Activated naive CD4-positive, alpha-beta T cell treated with anti-CD3 and anti-CD28 coated beads, Interleukin-2, amount 10 ng/mL, durations not matched to agents 7 days and 5 days (primary cell): Measurements from ENCODE around the gene PLEKHO2.

Experiments
- CTCF ChIA-PET: fragments of 350-600 bp; sonication (Branson Sonifier 250); formaldehyde crosslinking; loops from one replicate; lab custom pipeline; 2021; ENCODE audit warnings: antibody characterized with exemption; lab: Charles Lee
- DNase-seq: peaks from one replicate; pipeline ENCODE4 v3.0.0-alpha.2; 2020
- H3K27ac Mint-ChIP-seq: one replicate; pipeline ENCODE4 v1.8.0; 2021; ENCODE audit warnings: mild to moderate bottlenecking, moderate library complexity, mixed read lengths
- H3K27me3 Mint-ChIP-seq: one replicate; pipeline ENCODE4 v1.8.0; 2021; ENCODE audit warnings: mild to moderate bottlenecking, mixed read lengths
- H3K36me3 Mint-ChIP-seq: one replicate; pipeline ENCODE4 v1.8.0; 2021; ENCODE audit warnings: mixed read lengths
- H3K4me1 Mint-ChIP-seq: one replicate; pipeline ENCODE4 v1.8.0; 2021; ENCODE audit warnings: mixed read lengths
- H3K4me3 Mint-ChIP-seq: one replicate; pipeline ENCODE4 v1.8.0; 2021; ENCODE audit warnings: mild to moderate bottlenecking, moderate library complexity, mixed read lengths
- H3K9me3 Mint-ChIP-seq: one replicate; pipeline ENCODE4 v1.8.0; 2021; ENCODE audit warnings: mixed read lengths

Gene PLEKHO2

DNA sequence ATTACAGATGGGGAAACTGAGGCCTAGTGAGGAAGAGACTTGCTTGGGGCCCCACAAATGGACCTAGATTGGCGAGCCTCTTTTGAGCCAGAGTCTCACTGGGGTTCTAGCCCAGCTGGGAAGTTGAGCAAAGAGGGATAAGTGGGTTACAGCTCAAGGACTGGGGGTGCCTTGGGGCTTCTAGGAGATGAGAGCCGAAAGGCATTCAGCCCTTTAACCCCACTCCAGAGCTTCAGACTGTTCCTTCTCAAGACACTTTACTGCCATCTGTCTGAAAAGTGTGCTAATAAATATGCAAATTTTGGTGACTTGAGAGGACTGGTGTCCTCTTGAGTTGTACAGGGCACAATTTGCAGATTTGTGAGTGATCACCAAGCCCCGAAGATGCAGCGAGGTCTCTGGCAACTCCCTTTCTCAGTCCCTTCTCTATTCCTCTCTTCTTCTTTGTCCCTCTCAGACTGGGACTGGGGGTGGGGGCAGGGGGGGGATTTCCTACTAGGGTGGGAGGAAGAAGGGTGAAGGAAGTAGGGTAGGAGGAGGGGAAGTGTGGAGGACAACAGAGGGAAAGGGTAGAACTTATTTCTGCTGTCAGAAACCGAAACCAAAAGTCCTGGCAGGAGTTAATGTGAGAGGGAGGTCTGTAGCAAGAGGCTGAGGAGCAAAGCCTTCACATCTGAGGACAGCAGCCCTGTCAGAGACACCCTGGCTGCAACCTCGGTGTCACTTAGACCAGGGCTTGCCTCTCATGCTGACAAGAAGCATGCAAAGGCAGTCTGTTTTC is 53.8 kb downstream of the PLEKHO2 start:
- peak; percentile 70 for DNase-seq
- Mint-ChIP-seq H3K4me1 (peaks cover 80% of the 10 kb centered on the region), H3K36me3 (peaks cover 10% of the 10 kb centered on the region), H3K27ac (peak overlapping the region; percentile 100), H3K27me3 (no peaks in the 10 kb centered on the region), H3K9me3 (no peaks in the 10 kb centered on the region), H3K4me3 (peak overlapping the region; percentile 85)
- CTCF ChIA-PET, result interaction anchor here (1.0 to 3.3 kb wide), 12 partner anchors 9 to 159 kb away, joined by 3 to 16 read pairs (median 4); partner anchors contain the start of gene PIF1

DNA sequence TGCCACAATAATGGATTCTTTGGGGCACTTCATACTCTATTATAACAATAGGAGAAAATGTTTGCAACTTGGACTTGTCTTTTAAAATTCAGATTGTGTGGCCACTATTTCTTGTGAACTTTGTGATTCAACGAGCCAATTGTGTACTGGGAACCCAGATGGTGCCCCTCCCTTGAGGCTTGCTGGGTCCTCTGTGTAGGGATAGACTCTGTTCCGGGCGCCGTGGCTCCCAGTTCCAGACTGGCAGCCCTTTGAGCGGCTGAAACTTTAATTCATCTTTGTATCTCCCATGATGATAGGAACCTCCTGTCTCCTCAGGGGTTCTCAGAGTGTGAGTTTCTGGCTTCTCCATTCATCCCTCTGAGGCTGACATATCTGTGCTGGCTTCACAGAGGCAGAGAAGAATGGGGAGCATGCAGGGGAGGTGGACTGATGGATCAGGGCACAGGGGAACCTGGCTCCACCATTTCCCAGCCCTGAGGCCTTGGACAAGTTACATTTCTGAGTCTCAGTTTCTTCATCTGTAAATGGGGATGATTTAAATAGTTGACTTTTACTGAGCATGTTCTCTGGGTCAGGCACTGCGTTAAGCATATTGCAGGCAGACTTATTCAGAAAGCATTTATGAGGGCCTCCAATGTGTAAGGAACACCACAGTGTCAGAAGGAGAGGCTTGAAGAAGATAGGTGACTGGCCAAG is 54.8 kb downstream of the PLEKHO2 start:
- peaks cover 6% of the 10 kb centered on the region for H3K9me3 Mint-ChIP-seq

DNA sequence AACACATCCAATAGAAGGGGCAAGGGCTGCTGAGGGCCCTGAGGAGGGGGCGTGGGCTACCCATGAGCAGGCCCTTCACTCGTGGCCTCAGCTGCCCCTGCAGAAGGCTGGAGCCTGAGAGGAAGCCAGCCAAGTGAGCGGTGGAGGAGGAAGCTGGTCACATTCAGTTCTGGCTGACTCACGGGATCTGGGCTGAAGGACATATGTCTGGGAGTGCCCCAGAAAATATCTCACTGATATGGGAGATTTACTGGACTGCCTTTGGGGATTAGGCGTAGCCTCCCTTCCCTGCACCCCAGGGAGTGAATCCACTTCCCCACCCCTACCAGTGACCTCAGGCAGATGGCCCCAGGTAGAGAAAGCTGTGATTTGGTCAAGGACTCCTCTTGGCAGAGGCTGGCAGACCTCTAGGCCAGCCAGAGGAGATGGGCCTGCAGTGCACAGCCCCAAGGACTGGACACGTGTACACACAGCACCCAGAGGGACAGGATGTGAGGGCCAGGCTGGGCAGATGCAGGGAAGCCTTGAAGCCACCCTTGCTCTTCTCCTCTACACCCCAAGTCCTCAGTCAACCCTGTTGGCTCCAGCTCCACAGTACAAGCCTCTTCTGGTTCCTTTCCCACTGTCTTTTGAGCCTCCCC is 55.8 kb downstream of the PLEKHO2 start:
- Mint-ChIP-seq H3K9me3 (peaks cover 8% of the 10 kb centered on the region), H3K4me3 (no peak overlapping the region), H3K4me1 (peaks cover 75% of the 10 kb centered on the region), H3K27ac (no peak overlapping the region), H3K27me3 (no peaks in the 10 kb centered on the region), H3K36me3 (peaks cover 17% of the 10 kb centered on the region)
- CTCF ChIA-PET, result interaction anchor here (1.0 kb wide), 1 partner anchor 88 kb away, joined by 3 read pairs; no protein-coding TSS in a partner anchor
- no peak for DNase-seq

More for the DNA sequence above, 54.8 kb downstream of the PLEKHO2 start:
- DNase-seq, result no peak
- CTCF ChIA-PET, result interaction anchor here (1.5 kb wide), 1 partner anchor 39 kb away, joined by 5 read pairs; no protein-coding TSS in a partner anchor
- no peaks in the 10 kb centered on the region for H3K27me3 Mint-ChIP-seq
- peaks cover 75% of the 10 kb centered on the region for H3K4me1 Mint-ChIP-seq
- H3K36me3 Mint-ChIP-seq, result peaks cover 17% of the 10 kb centered on the region
- peak overlapping the region; percentile 85 for H3K4me3 Mint-ChIP-seq
- H3K27ac Mint-ChIP-seq, result peak overlapping the region; percentile 100

DNA sequence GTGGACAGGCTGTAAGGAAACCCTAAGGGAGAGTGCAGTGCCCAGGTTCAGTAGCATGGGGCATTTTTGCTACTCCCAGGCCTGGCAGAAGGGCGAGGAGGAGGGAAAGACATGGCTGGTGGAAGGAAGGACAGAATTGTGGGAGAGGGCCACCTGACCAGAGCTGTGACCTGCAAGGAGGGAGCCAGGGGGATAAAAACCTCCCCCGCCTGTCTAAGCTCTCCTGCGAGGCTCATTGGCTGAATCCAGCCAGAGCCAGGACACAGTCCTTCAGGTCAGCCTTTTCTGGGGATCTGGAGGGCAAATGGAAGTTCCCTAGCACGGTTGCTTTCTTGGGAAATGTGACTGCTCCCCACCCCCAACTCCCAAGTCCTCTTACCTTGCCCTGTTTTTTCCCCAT is 56.7 kb downstream of the PLEKHO2 start:
- CTCF ChIA-PET, result interaction anchor here (1.0 kb wide), 1 partner anchor 89 kb away, joined by 3 read pairs; no protein-coding TSS in a partner anchor

DNA sequence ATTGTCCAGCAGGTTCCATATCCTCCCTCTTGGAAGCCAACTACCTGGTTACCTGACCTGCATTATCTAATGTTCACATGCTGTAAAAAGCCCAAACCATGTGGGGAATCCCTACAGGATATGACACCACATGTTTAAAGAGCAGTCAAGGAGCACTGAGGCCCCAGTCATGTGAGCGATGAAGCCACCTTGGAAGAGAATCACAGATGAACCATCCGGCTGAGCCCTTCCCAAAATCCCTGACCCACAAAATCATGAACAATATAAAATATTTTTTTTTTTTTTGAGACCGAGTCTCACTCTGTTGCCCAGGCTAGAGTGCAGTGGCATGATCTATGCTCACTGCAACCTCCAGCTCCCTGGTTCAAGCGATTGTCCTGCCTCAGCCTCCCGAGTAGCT is 59.4 kb downstream of the PLEKHO2 start:
- CTCF ChIA-PET, result interaction anchor here (0.6 to 1.5 kb wide), 3 partner anchors 65 to 204 kb away, joined by 3 to 5 read pairs (median 3); no protein-coding TSS in a partner anchor
- DNase-seq, result no peak
- no peak overlapping the region for H3K4me3 Mint-ChIP-seq
- no peak overlapping the region for H3K27ac Mint-ChIP-seq
- H3K4me1 Mint-ChIP-seq, result peaks cover 70% of the 10 kb centered on the region
- H3K9me3 Mint-ChIP-seq, result peaks cover 8% of the 10 kb centered on the region
- H3K36me3 Mint-ChIP-seq, result peaks cover 22% of the 10 kb centered on the region
- no peaks in the 10 kb centered on the region for H3K27me3 Mint-ChIP-seq

More for the DNA sequence above, 56.7 kb downstream of the PLEKHO2 start:
- H3K27me3 Mint-ChIP-seq, result no peaks in the 10 kb centered on the region
- peaks cover 8% of the 10 kb centered on the region for H3K9me3 Mint-ChIP-seq
- no peak overlapping the region for H3K4me3 Mint-ChIP-seq
- no peak overlapping the region for H3K27ac Mint-ChIP-seq
- H3K36me3 Mint-ChIP-seq, result peaks cover 17% of the 10 kb centered on the region
- peaks cover 75% of the 10 kb centered on the region for H3K4me1 Mint-ChIP-seq
- no peak for DNase-seq

DNA sequence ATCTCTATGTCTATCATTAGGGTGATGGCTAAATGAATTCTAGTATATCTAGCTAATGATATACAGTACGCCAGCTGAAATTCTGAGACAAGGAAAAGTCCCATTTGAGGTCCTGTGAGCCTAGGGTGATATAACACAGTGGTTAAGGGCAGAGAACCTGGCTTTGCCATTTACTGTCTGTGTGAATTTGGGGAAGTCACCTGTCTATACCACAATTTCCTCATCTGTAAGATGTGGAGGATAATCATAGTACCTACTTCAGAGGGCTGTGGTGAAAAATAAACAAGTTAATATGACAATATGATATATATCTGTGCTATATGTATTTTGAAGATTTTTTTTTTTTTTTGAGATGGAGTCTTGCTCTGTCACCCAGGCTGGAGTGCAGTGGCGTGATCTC is 60.2 kb downstream of the PLEKHO2 start:
- Mint-ChIP-seq H3K27ac (peak overlapping the region; percentile 76), H3K36me3 (peaks cover 20% of the 10 kb centered on the region), H3K27me3 (no peaks in the 10 kb centered on the region), H3K4me1 (peaks cover 62% of the 10 kb centered on the region), H3K4me3 (no peak overlapping the region), H3K9me3 (peaks cover 8% of the 10 kb centered on the region)
- DNase-seq, result no peak
- CTCF ChIA-PET, result interaction anchor here (1.0 kb wide), 1 partner anchor 92 kb away, joined by 3 read pairs; no protein-coding TSS in a partner anchor

DNA sequence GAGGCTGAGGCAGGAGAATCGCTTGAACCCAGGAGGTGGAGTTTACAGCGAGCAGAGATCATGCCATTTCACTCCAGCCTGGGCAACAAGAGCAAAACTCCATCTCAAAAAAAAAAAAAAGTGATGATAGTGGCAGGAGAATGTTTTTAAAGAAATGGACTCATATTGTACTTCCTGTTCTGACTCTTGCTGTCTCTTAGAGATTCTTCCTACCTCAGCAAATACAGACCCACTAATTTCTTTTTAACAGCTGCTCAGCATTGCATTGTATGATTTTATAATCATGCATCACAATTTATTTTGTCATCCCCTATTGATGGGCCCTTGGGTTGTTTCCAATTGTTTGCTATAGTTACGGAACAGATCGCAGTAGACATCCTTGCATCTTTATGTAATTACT is 61.1 kb downstream of the PLEKHO2 start:
- DNase-seq, result no peak
- H3K27me3 Mint-ChIP-seq, result no peaks in the 10 kb centered on the region
- H3K9me3 Mint-ChIP-seq, result peaks cover 8% of the 10 kb centered on the region
- CTCF ChIA-PET, result interaction anchor here (0.6 to 2.2 kb wide), 4 partner anchors 11 to 1434 kb away, joined by 3 to 6 read pairs (median 4); no protein-coding TSS in a partner anchor
- no peak overlapping the region for H3K4me3 Mint-ChIP-seq
- peaks cover 53% of the 10 kb centered on the region for H3K4me1 Mint-ChIP-seq
- H3K36me3 Mint-ChIP-seq, result peaks cover 20% of the 10 kb centered on the region
- H3K27ac Mint-ChIP-seq, result peak overlapping the region; percentile 0

DNA sequence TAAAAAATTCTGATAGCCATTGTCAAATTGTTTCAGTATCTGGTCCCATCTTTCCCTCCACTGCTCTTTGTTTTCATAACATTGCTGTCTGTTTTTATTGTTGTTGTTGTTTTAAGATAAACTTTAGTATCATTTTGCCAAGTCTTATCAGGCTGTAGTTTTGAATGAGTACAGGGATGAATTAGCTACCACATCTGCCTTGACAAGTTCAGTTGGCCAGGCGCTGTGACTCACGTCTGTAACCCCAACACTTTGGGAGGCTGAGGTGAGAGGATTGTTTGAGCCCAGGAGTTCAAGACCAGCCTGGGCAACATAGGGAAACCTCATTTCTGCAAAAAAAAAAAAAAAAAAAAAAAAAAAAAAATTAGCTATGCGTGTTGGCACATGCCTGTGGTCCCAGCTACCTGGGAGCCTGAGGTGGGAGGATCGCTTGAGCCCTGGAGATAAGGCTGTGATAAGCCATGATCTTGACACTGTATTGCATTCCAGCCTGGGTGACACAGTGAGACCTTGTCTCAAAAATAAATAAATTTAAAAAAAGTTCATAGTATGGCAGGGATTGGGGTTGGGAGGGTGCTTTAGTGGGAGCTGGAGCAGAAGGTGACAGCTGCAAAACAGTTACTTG is 61.7 kb downstream of the PLEKHO2 start:
- peak overlapping the region; percentile 0 for H3K27ac Mint-ChIP-seq
- H3K4me3 Mint-ChIP-seq, result no peak overlapping the region

DNA sequence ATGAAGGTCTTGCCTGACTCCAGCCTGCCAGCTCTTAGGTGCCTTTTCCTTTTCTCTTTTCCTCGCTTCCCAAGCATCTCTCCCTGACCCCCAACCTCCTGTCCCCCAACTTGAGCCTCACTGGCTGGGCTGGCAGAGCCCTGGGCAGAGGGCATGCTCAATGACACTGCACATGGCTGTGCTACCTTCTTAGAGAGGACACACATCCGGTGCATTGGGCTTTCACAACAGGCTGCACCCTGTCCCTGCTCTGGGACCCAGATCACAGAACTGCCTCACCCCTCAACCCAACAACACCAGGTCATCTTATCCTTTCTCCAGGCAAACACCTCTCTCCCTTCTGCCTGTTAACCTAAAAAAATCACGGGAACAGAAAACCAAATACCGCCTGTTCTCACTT is 62.5 kb downstream of the PLEKHO2 start:
- Mint-ChIP-seq H3K4me1 (peaks cover 47% of the 10 kb centered on the region), H3K27ac (peak overlapping the region; percentile 0), H3K4me3 (no peak overlapping the region), H3K36me3 (peaks cover 15% of the 10 kb centered on the region), H3K9me3 (peaks cover 8% of the 10 kb centered on the region), H3K27me3 (peaks cover 4% of the 10 kb centered on the region)
- DNase-seq, result no peak
- CTCF ChIA-PET, result interaction anchor here (2.2 to 2.5 kb wide), 2 partner anchors 10 to 95 kb away, joined by 6 to 10 read pairs; no protein-coding TSS in a partner anchor

More for the DNA sequence above, 61.7 kb downstream of the PLEKHO2 start:
- Mint-ChIP-seq H3K4me1 (peaks cover 48% of the 10 kb centered on the region), H3K36me3 (peaks cover 17% of the 10 kb centered on the region), H3K27me3 (no peaks in the 10 kb centered on the region), H3K9me3 (peaks cover 8% of the 10 kb centered on the region)
- CTCF ChIA-PET, result interaction anchor here (0.6 to 2.5 kb wide), 6 partner anchors 9 to 1435 kb away, joined by 3 to 10 read pairs (median 4); no protein-coding TSS in a partner anchor
- DNase-seq, result no peak

DNA sequence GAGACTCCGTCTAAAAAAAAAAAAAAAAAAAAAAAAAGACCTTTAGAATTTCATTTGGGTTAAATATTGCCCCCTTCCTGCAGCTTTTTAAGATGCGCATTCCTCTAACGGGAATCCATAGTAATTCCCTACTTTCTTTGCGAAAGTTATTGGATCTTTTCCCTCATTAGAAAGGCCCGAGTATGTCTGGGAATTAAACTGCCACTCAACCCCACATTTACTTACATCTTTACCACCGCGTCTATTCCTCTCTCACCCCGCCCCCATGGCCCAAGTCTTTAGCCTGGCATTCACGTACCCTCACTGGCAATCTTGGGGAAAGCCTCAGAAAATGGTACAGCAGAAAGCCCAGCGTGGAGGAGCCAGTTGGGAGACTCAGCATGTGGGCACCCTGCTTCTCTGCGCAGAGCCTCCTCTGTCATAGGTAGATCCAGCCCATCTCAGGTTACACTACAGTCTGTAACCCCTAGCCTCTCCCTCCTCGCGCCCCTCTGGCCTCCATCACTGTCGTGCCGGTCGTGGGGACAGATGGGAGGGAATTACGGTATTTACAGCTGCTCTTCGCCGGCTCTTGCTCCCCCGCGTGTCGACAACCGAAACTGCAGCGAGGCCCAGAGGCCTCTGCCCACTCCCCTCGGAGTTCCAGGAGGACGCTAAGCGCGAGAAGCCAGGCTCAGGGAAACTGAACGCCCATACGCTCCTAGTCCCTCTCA is 63.6 kb downstream of the PLEKHO2 start:
- Mint-ChIP-seq H3K4me3 (peak overlapping the region; percentile 29), H3K36me3 (peaks cover 12% of the 10 kb centered on the region), H3K4me1 (peaks cover 44% of the 10 kb centered on the region), H3K9me3 (peaks cover 8% of the 10 kb centered on the region), H3K27ac (peak overlapping the region; percentile 20), H3K27me3 (peaks cover 12% of the 10 kb centered on the region)
- peak; percentile 87 for DNase-seq
- CTCF ChIA-PET, result interaction anchor here (0.7 to 3.2 kb wide), 6 partner anchors 11 to 173 kb away, joined by 3 to 16 read pairs (median 7); no protein-coding TSS in a partner anchor

DNA sequence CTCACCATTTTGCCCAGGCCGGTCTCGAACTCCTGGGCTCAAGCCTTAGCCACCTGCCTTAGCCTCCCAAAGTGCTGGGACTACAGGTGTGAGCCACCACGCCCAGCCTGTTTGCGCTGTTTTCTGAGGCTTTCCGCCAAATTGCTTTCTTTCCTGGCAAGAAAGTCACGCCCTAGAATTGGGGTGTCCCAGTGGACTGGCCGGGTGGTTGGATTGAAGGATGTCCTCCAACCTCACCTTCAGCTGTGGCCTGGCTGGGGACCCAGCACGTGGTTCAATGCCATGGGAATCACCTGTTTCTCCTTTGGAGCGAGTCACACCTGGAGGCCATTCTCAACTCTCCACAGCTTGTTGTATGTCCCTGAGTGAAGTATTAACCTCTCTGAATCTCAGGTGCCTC is 64.2 kb downstream of the PLEKHO2 start:
- H3K4me3 Mint-ChIP-seq, result no peak overlapping the region
- no peak overlapping the region for H3K27ac Mint-ChIP-seq

DNA sequence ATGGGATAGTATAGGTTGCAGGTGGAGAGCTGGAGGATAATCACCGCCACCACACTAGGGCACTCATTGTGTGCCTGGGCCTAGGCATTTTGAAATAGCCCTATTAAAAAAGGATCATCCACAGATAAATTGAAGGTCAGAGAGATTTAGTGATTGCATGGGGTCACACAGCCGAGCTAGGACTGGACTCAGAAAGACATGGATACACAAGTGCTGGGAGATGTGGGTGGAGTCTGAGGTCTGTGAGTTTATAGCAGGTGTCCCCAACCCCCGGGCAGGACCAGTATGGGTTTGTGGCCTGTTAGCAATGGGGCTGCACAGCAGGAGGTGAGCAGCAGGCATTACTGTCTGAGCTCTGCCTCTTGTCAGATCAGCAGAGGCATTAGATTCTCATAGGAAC is 64.7 kb downstream of the PLEKHO2 start:
- DNase-seq, result no peak
- Mint-ChIP-seq H3K4me3 (no peak overlapping the region), H3K36me3 (peaks cover 5% of the 10 kb centered on the region), H3K27ac (no peak overlapping the region), H3K4me1 (peaks cover 49% of the 10 kb centered on the region), H3K27me3 (peaks cover 20% of the 10 kb centered on the region), H3K9me3 (peaks cover 1% of the 10 kb centered on the region)
- CTCF ChIA-PET, result interaction anchor here (0.7 to 3.2 kb wide), 9 partner anchors 10 to 178 kb away, joined by 3 to 16 read pairs (median 3); no protein-coding TSS in a partner anchor

More for the DNA sequence above, 64.2 kb downstream of the PLEKHO2 start:
- CTCF ChIA-PET, result interaction anchor here (0.7 to 3.2 kb wide), 8 partner anchors 11 to 178 kb away, joined by 3 to 16 read pairs (median 5); no protein-coding TSS in a partner anchor
- H3K4me1 Mint-ChIP-seq, result peaks cover 46% of the 10 kb centered on the region
- peaks cover 16% of the 10 kb centered on the region for H3K27me3 Mint-ChIP-seq
- H3K36me3 Mint-ChIP-seq, result peaks cover 8% of the 10 kb centered on the region
- no peak for DNase-seq
- H3K9me3 Mint-ChIP-seq, result peaks cover 4% of the 10 kb centered on the region
